C1 segment of cervical spinal cord (tissue), 14 donors: Measurements from ENCODE around the gene PRMT7.

Experiments used
- DNase-seq, 14 donors: peaks; one replicate each; lab custom pipeline; 2025; lab: John Stamatoyannopoulos, UW

The PRMT7 gene

DNA sequence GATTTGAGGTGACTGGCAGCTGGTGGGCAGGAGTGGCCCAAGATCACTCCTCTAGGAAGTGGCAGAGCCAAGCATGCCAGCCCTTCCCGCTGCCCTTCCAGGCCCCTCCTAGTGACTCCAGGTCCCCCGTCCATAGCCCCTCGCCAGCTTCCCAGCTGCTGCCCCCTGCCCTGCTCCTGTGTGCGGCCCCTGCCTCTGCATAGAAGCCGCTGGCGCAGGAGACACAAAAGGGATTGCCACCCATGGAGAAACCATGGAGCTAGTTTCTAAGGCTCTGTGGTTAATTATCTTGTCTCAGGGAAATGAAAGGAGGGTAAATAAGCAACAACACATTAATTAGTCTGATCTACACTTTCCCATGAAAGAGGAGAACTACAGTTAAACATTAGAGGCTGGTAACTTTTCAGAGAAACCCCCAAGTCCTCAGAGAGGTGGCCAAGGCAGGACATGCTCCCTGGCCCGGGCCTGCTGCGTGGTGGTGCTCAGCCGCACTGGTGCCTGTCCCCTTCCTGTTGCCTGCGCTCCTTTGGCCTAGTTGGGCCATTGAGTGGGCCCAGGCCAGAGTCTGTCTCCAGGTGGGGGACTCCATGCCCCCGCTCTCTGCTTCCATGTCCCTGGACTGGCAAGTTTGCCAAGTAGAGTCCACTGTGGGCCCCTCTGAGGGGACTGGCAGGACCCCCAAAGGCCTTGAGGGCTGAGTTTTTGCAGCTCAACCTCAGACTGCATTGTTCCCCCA is 65.2 kb downstream of the PRMT7 start:
- no peak for DNase-seq

DNA sequence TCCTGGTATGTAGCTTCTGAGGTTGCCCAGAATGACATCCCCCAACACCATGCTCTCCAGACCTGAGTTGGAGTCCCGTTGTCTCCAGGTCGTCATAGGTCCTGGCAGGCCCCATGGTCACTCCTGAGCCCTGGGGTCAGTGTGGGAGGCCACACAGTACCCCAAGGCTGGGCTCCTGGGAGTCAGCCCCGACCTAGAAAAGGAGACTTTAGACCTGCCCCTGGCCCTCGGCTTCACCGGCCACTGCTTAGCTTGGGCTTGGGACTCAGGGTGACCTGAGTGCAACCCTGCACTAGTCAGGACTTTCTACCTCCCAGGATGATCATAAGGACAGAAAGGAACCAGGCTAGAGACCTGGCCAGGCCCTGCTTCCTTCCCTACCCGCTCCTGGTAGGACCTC is 65.8 kb downstream of the PRMT7 start:
- no peak for DNase-seq

- no peak for DNase-seq
Measured at GRCh38 chr16:68377221-68377620, 66.4 kb downstream of the PRMT7 start.

- peak in 5 of 14 donors; percentile 16 to 84 (median 23) for DNase-seq
Measured at GRCh38 chr16:68377667-68378393, 67.0 kb downstream of the PRMT7 start.

DNA sequence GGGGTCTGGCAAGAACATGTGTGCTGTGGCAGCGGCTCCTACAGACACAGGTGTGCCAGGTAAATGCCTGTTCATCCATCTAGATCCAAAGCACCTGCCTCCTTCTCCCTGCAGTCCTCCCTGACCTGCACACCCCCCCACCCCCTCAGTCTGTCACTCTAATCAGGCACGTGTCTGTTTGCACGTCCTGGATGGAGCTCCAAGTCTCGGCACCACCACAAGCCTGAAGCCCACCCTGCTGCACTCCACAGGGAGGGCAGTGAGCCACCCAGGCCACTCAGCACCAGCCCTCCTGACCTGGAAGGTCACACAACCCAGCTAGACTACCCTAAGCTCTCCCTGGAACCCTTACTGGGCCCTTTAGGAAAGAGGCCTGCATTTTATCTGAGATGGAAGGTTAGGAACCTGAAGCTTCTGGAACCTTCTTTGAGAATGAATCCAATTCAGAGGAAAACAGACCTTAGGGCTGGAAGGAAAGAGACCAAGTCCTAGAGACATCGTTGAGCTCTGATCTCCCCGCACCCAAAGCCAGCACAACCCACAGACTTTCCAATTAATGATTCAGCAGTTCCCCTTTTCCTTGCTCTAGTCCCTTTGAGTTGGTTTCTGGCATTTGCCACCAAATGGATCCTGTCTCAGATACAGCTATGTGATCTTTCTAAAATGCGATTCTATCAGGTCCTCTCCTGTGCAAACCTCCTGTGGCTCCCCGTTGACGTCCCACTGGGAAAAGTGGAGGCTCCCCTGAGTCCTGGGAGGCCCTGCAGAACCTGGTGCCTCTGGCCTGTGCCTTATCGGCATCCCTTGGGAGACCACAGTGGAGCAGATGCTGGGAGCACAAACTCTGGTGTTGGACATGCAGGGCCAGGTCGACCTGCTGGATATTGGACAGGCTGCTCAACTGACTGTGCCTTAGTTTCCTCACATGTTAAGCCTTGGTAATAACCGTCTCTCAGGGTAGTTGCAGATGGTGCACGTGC is 67.9 kb downstream of the PRMT7 start:
- DNase-seq, result peak in 1 of 14 donors; percentile 34

GRCh38 chr16:68379472-68380347 is 68.9 kb downstream of the PRMT7 start:
- peak in 1 of 14 donors; percentile 73 for DNase-seq

DNA sequence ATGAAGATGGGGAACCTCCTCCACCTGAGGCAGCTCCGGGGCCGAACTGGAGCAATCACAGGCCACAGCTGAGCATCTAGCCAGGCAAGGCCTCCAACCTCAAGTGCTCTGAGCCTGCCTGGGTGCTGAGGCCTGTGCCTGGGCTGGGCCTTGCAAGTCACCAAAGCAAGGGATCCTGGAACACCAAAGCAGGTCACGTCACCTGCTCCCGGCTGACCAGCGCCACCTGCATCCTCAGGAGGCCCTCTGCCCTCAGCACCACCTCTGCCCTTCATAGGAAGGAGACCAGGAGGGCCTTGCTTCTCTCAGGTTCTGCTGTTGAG is 69.5 kb downstream of the PRMT7 start:
- DNase-seq, result no peak

DNA sequence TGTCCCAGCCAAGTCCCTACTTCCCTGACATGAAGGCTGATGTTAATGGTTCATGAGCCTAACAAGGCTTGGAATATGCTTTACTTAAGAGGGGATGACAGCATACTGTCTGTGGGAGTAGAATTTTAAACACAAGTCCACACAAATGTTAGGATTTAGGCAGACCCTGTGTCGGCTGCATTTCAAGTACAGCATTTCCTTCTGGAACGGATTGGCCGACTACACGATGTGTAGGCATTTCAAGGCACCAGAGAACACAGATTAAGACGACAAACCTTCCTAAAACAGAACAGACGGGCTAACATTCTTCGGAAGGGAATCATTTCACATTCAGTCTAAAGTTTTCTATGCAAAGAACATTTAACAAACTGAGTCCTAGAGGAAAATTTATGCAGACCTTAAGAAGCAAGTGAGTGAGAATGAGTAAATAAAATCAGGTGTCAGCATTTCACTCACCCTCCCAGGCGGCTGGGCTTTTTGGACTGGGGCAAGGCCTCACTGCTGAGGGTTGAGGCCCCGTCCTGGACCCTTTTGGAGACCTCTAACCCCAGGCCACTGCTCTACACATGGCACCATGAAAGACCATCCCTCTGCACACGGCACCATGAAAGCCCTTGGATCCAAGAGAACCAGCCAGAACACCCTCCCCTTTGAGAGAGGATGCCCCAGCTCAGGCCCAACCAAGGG is 70.0 kb downstream of the PRMT7 start:
- DNase-seq, result no peak

- no peak for DNase-seq
Measured at GRCh38 chr16:68381363-68381724, 70.5 kb downstream of the PRMT7 start.

- DNase-seq, result no peak
Measured at GRCh38 chr16:68382296-68382718, 71.5 kb downstream of the PRMT7 start.

DNA sequence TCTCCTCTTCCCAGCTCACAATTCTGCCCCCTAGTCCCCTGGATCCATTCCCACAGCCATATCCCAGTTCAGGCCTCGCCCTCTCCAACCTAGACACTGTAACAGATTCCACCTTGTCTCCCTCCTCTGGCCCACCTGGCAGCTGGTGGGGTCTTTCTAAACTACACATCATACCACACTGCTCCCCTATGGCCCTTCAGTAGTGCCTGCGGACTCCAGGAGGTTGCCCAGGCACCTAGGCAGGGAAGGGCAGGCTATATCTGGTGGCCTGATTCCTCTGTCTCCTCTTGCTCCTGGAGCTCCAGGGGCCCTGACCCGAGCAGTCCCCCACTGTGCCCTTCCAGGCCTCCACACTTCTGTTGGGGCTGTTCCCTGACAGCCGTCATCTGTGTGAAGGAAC is 73.0 kb downstream of the PRMT7 start:
- DNase-seq, result no peak

- no peak for DNase-seq
Measured at GRCh38 chr16:68384288-68385161, 73.7 kb downstream of the PRMT7 start.

GRCh38 chr16:68385371-68385770 is 74.6 kb downstream of the PRMT7 start:
- DNase-seq, result no peak

DNA sequence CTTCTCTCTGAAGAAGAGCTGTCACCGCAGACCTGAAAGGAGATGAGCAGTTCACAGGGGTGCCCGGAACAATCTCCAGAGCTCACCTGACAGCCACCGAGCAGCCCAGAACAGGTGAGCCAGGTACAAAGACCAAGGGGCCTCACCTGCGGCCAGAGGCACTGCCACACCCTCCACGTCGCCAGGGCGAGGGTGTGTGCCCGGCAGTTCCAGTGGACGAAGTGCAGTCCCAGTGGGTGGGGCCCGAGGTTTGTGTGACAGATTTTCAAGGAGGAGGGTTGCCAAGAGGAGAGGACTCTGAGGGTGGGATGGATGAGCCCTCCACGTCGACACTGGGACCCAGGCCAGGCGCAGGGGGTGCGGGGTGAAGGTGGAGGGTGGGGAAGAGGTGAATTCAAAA is 75.8 kb downstream of the PRMT7 start:
- no peak for DNase-seq

- DNase-seq, result no peak
Measured at GRCh38 chr16:68387301-68387700, 76.5 kb downstream of the PRMT7 start.

DNA sequence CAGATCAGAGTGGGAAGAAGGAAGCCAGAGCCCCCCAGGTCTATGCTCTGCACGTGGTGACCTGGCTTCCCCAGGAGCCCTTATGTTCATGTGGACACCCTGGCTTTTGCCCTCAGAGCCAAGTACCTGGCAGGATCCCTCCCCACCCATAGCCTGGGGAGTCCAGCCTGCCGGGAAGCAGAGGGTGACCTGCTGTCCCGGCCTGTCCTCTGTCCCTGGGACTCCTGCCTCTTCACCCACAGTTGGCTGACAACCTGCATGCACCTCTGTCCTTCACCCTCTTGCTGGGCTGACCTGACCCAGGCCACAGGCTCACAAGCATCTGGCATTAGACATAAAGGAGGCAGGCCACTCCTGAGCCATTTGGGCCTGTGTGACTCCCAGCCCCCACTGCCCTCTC is 77.3 kb downstream of the PRMT7 start:
- DNase-seq, result no peak

- peak in 1 of 14 donors; percentile 12 for DNase-seq
Measured at GRCh38 chr16:68389006-68389405, 78.2 kb downstream of the PRMT7 start.

DNA sequence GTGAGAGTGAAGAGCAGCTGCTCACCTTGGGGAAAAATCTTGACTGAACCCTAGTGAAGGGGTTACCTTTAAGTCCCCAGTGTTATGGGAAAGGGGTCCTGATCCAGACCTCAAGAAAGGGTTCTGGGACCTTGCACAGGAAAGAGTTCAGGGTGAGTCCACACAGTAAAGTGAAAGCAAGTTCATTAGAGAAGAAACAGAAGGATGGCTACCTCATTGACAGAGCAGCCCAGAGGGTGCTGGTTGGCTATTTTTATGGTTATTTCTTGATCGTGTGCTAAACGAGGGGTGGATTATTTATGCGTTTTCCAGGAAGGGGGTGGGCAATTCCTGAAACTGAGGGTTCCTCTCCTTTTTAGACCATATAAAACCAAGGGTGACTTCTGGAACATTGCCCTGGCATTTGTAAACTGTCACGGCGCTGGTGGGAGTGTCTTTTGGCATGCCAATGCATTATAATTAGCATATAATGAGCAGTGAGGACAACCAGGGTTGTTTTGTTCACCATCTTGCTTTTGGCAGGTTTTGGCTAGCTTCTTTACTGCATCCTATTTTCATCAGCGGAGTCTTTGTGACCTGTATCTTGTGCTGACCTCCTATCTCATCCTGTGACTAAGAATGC is 79.0 kb downstream of the PRMT7 start:
- DNase-seq, result no peak

- no peak for DNase-seq
Measured at GRCh38 chr16:68393333-68393732, 82.5 kb downstream of the PRMT7 start.
